GM19372 (cell line): Measurements from ENCODE around the gene RARG.
A peak's percentile ranks its signal among the peaks of the same experiment; 100 is the strongest.
"Not testable (repeated sequence)": the region's sequence is repeated elsewhere in the genome, so short reads cannot be mapped to it uniquely, and the experiment has no call there.

Source experiments
- ATAC-seq: cut with Tn5 transposase; IDR thresholded peaks from one replicate; pipeline ENCODE4 v1.9.1; 2021; ENCODE audit warnings: mild to moderate bottlenecking, low read depth, moderate library complexity; ENCODE audit not compliant: unreplicated experiment

The RARG gene

GRCh38 chr12:53211476-53212381 is 20.3 kb downstream of the RARG start:
- ATAC-seq = no peak

GRCh38 chr12:53210843-53211242 is 21.2 kb downstream of the RARG start:
- no peak for ATAC-seq

GRCh38 chr12:53208877-53209463 is 23.0 kb downstream of the RARG start:
- no peak for ATAC-seq

GRCh38 chr12:53208435-53208834 is 23.6 kb downstream of the RARG start:
- ATAC-seq = no peak

DNA sequence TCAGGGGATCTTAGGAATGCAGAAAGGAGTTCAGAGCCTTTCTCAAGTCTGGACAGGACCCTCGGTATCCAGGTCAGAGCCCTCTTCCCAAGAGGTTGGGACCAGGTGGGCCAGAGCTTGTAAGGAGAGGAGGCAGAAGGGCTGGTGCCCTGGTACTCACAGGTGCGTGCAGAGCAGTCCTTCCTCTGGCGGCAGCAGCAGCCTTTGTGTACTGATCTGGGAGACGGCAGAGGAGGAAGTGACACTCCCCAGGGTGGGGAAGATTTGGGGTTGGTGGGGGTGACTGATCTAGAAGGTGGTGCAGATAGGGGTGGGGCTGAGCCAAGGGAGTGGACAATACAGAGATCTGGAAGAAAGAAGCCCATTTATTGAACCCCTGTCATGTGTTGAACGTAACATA is 25.0 kb downstream of the RARG start, which contains the start of gene ITGB7:
TSS of gene ITGB7 (minus strand) at position 210 of the 400 bp plus-strand sequence. CDS start 6,808 bp downstream, outside the sequence.
- peak; percentile 51 for ATAC-seq

DNA sequence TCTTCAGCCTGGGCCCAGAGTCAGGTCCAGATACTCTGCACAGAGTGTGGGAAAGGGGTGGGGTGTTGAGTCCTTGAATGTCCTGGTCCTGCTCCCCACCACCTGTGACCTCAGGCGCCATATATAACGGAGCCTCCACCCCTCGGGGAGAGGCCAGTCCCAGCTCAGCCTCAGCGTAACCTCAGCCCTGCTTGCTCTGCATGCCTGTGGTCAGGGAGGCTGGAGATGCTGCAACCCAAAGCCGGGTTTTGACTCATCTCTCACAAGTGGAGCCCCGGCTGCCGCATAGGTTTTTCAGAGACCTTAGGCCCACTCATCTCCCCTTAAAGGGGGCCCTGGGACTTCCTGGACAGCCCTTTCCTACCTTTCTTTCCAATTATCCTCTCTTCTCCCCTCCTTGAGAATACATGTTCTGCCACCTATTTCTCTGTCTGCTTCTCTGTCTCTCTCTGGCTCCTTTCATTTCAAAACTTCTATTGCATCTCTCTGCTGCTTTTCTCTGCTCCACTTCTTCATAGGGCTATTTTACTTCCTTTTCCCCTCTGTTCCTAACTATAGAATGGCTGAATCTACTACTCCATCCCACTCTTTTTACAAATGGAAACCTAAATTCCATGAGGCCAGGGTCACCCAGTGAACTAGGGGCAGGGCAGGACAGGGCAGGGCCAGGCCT is 26.1 kb downstream of the RARG start:
- ATAC-seq = peak; percentile 65

- ATAC-seq = no peak
Observed at GRCh38 chr12:53204351-53204750, 27.7 kb downstream of the RARG start.

DNA sequence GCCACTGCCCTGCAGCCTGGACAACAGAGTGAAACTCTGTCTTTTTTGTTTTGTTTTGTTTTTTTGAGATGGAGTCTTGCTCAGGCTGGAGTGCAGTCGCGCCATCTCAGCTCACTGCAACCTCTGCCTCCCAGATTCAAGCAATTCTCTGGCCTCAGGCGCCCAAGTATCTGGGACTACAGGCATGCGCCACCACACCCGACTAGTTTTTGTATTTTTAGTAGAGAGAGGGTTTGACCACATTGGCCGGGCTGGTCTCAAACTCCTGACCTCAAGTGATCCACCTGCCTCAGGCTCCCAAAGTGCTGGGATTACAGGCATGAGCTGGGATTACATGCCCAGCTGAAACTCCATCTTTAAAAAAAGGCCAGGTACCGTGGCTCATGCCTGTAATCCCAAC is 29.7 kb downstream of the RARG start:
- ATAC-seq = not testable (repeated sequence)

- ATAC-seq = no peak
Observed at GRCh38 chr12:53201639-53202038, 30.4 kb downstream of the RARG start.

- no peak for ATAC-seq
Observed at GRCh38 chr12:53201177-53201541, 30.9 kb downstream of the RARG start.

GRCh38 chr12:53200458-53201176 is 31.4 kb downstream of the RARG start:
- ATAC-seq = peak; percentile 63

- ATAC-seq = peak; percentile 23
Observed at GRCh38 chr12:53200107-53200457, 31.9 kb downstream of the RARG start.

- ATAC-seq = no peak
Observed at GRCh38 chr12:53199700-53200099, 32.3 kb downstream of the RARG start.

GRCh38 chr12:53198486-53199110 is 33.4 kb downstream of the RARG start:
- no peak for ATAC-seq

GRCh38 chr12:53197011-53197640 is 34.9 kb downstream of the RARG start:
- no peak for ATAC-seq

DNA sequence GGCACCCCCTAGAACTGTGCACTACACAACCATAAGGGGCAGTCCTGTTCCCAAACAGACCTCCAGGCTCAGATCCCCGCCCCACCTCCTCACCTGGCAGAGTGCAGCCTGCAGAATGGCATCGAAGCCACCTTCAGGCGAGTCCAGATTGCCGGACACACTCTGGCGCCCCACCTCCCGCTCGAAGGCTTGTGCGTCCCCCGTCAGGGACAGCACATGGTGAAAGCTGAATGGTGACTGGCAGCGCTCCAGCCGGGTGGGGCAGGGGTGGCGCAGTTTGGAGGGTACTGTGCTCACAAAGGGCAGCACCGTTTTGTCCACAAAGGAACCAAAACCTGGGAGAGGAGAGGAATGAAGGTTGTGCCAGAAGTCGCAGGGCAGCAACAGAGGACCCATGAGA is 35.5 kb downstream of the RARG start:
- no peak for ATAC-seq

DNA sequence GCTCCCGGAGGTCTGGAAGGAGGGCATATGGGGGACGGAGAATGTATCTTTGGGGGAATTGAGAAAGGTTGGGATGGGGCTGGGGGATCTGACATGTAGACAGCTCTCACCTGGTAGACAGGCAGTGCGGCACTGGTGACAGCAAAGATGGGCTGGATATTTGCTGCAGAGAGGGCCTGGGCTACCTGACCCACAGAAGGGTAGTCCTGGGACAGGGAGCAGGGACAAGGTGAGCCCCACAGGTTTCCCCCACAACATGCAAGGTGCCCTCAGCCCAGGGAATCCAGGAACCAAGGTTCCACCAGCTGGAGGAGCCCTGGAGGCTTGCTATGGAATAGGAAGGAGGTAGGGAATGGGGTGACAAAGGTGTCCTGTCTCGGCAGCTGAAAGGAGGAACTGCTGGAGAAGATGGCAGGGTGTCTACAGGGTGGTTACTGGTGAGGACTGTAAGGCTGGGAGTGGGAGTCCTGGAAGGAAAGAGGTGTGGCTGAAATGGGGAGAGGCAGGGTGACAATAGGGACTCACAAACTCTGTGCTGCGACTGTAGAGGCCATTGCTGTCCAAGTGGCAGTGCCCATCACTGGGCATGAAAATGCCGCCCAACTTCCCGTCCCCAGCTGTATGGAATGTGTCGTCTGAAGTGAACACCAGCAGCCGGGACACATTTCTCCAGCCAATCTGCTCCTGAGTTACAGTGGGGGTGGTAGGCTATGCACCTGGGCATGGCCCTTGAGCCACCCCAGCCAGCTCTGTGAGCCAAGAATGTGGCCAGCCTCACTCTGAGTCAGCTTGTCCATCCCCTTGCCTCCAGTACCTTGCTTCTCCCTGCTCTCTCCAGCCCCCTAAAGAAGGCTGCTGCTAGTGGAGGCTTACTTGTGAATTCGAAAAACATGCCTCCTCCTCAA is 36.2 kb downstream of the RARG start:
- no peak for ATAC-seq

- ATAC-seq = no peak
Observed at GRCh38 chr12:53194973-53195372, 37.0 kb downstream of the RARG start.
